HCT116 (cell line): ENCODE results near the gene NPLOC4. TPM values are rescaled to one million over a fixed set of nuclear protein-coding genes. Genes with fewer than 3 reads are reported as not detected.

Source experiments
- ATAC-seq: fragments of 200-7000 bp; cut with Tn5 transposase; 2 replicates; pipeline ENCODE4 v1.9.1; 2020; ENCODE audit warnings: mild to moderate bottlenecking, moderate library complexity
- BruUV-seq: library from RNA; stranded (reverse); fragments of 400-500 nt; replicated peaks from 2 replicates; lab custom pipeline; 2021; lab: Mats Ljungman, UMichigan
- CTCF ChIA-PET: fragments of 300-600 bp; sonication (Branson Sonifier 250); formaldehyde crosslinking; loops from one replicate; lab custom pipeline; 2021; ENCODE audit warnings: antibody characterized with exemption; lab: Charles Lee
- POLR2A ChIA-PET: fragments of 300-600, 350-600 bp; sonication (Branson Sonifier 250); formaldehyde crosslinking; loops from one replicate; lab custom pipeline; 2021; ENCODE audit warnings: antibody characterized with exemption; lab: Charles Lee
- RAD21 ChIA-PET, 2 experiments: fragments of 300-600 bp; sonication (Branson Sonifier 250); formaldehyde crosslinking; loops; one replicate each; lab custom pipeline; 2023; ENCODE audit warnings: low total read pairs in 2 of 2; ENCODE audit not compliant: uncharacterized antibody in 2 of 2, unreplicated experiment in 2 of 2, low non-redundant PET in 1 of 2; lab: Charles Lee
- DNase-seq: peaks from one replicate; pipeline ENCODE4 v3.0.0-alpha.2; 2010; ENCODE audit warnings: low read depth, low spot score
- H2AFZ ChIP-seq: fragments of 200-600 bp; shearing (Covaris generic), sonication (generic); 2 replicates; pipeline ENCODE4 v1.6.1; 2017; ENCODE audit warnings: low read depth, mixed run types, mixed read lengths, antibody characterized with exemption, low read length; ENCODE audit not compliant: poor library complexity, severe bottlenecking
- H3K27ac ChIP-seq: 2 replicates; pipeline ENCODE4 v1.5.1; 2012; ENCODE audit warnings: low read depth, low read length
- H3K27me3 ChIP-seq: fragments of 200-600 bp; sonication (generic); 2 replicates; pipeline ENCODE4 v1.6.1; 2016; ENCODE audit warnings: mixed run types, low read length, mixed read lengths; ENCODE audit not compliant: insufficient read depth
- H3K36me3 ChIP-seq, 2 experiments: fragments of 200-500 bp in 1 of 2; fragments of 200-600 bp in 1 of 2; sonication (Bioruptor generic) in 1 of 2; sonication (generic) in 1 of 2; 2 replicates each; pipeline versions ENCODE4 v1.5.1 to v1.6.1; 2014 to 2016; ENCODE audit warnings: low read length in 2 of 2, inconsistent platforms in 1 of 2, mixed read lengths in 1 of 2, mixed run types in 1 of 2; ENCODE audit not compliant: insufficient read depth in 2 of 2, control insufficient read depth in 1 of 2
- H3K4me1 ChIP-seq, 2 experiments: fragments of 200-600 bp in 1 of 2; sonication (generic) in 1 of 2; 2 replicates each; pipeline versions ENCODE4 v1.5.1 to v1.6.1; 2012 to 2017; ENCODE audit warnings: low read length in 2 of 2, inconsistent platforms in 1 of 2, mild to moderate bottlenecking in 1 of 2, mixed read lengths in 1 of 2, mixed run types in 1 of 2, moderate library complexity in 1 of 2; ENCODE audit not compliant: insufficient read depth in 2 of 2, control insufficient read depth in 1 of 2
- H3K4me2 ChIP-seq: fragments of 200-600 bp; sonication (generic); 2 replicates; pipeline ENCODE4 v1.6.1; 2017; ENCODE audit warnings: mixed run types, low read length, mixed read lengths
- H3K4me3 ChIP-seq, 2 experiments: fragments of 200-600 bp in 1 of 2; sonication (generic) in 1 of 2; replicated peaks in 1 of 2; 2 replicates each; pipeline ENCODE4 v1.5.1; 2011 to 2016; ENCODE audit warnings: low read length in 2 of 2, control low read depth in 1 of 2, low read depth in 1 of 2, mild to moderate bottlenecking in 1 of 2, mixed read lengths in 1 of 2, mixed run types in 1 of 2
- H3K79me2 ChIP-seq: fragments of 200-600 bp; sonication (generic); 2 replicates; pipeline ENCODE4 v1.6.1; 2017; ENCODE audit warnings: mild to moderate bottlenecking, mixed run types, low read length, moderate library complexity, mixed read lengths; ENCODE audit not compliant: insufficient read depth
- H3K9ac ChIP-seq: fragments of 200-600 bp; sonication (generic); 2 replicates; pipeline ENCODE4 v1.6.1; 2016; ENCODE audit warnings: low read length, mixed read lengths
- H3K9me2 ChIP-seq: fragments of 200-600 bp; sonication (generic), shearing (Covaris generic); 2 replicates; pipeline ENCODE4 v1.6.1; 2017; ENCODE audit warnings: mixed run types, mild to moderate bottlenecking, moderate library complexity; ENCODE audit not compliant: insufficient read depth
- H3K9me3 ChIP-seq, 2 experiments: fragments of 200-500 bp in 1 of 2; fragments of 200-600 bp in 1 of 2; sonication (Bioruptor generic) in 1 of 2; sonication (generic) in 1 of 2; 2 replicates each; pipeline ENCODE4 v1.6.1; 2014 to 2017; ENCODE audit warnings: low read length in 2 of 2, mixed read lengths in 2 of 2, inconsistent platforms in 1 of 2, low read depth in 1 of 2, mild to moderate bottlenecking in 1 of 2, mixed run types in 1 of 2, moderate library complexity in 1 of 2; ENCODE audit not compliant: control insufficient read depth in 1 of 2, insufficient read depth in 1 of 2
- H4K20me1 ChIP-seq: fragments of 200-600 bp; sonication (generic), shearing (Covaris generic); 2 replicates; pipeline ENCODE4 v1.6.1; 2017; ENCODE audit warnings: mixed run types, mild to moderate bottlenecking, moderate library complexity; ENCODE audit not compliant: insufficient read depth
- CTCF ChIP-seq, 3 experiments: fragments of 200-600 bp in 1 of 3; sonication (generic) in 1 of 3; IDR thresholded peaks in 2 of 3; conservative IDR thresholded peaks in 1 of 3; 2 replicates each; pipeline ENCODE4 v1.5.1; 2012 to 2017; ENCODE audit warnings: low read depth in 2 of 3, low read length in 2 of 3, antibody characterized with exemption in 1 of 3, borderline replicate concordance in 1 of 3, control low read depth in 1 of 3, mild to moderate bottlenecking in 1 of 3, mixed read lengths in 1 of 3, mixed run types in 1 of 3, moderate library complexity in 1 of 3; ENCODE audit not compliant: insufficient read depth in 1 of 3
- JUND ChIP-seq: IDR thresholded peaks from 2 replicates; pipeline ENCODE4 v1.6.1; 2012
- POLR2AphosphoS5 ChIP-seq: IDR thresholded peaks from 2 replicates; pipeline ENCODE4 v1.6.1; 2011; ENCODE audit warnings: mild to moderate bottlenecking, low read depth, low read length, moderate library complexity
- RAD21 ChIP-seq: IDR thresholded peaks from 2 replicates; pipeline ENCODE4 v1.6.1; 2012; ENCODE audit warnings: low read depth, mild to moderate bottlenecking
- SIN3A ChIP-seq: IDR thresholded peaks from 2 replicates; pipeline ENCODE4 v1.6.1; 2012; ENCODE audit warnings: low read depth
- SP1 ChIP-seq: IDR thresholded peaks from 2 replicates; pipeline ENCODE4 v1.6.1; 2012; ENCODE audit warnings: low read depth
- TCF7L2 ChIP-seq: IDR thresholded peaks from 2 replicates; pipeline ENCODE4 v1.7.0; 2011; ENCODE audit warnings: borderline replicate concordance, inconsistent platforms; ENCODE audit not compliant: insufficient read depth, insufficient read length; ENCODE audit errors: extremely low read depth
- ZFX ChIP-seq: fragments of 450-650 bp; IDR thresholded peaks from 2 replicates; pipeline ENCODE4 v1.6.1; 2017
- intact Hi-C: fragments of 100-400 bp; cut with micrococcal nuclease; formaldehyde crosslinking; loops from 2 replicates; pipeline ENCODE4 v1.10.0; 2022
- total RNA-seq: library from RNA; stranded (reverse); gene quantifications from one replicate; pipeline ENCODE4 v1.2.1, GENCODE V29; 2021; ENCODE audit not compliant: unreplicated experiment

Gene NPLOC4
- total RNA-seq, 1 experiment from 2014 or later: 137 TPM

- no peak overlapping the region for H2AFZ ChIP-seq
- peak overlapping the region; percentile 34 for H3K4me2 ChIP-seq
- BruUV-seq: no TSS peak
- TF ChIP-seq CTCF (IDR thresholded peaks at IDR 0.05 in 2 of 3, conservative IDR thresholded peaks at IDR 0.05 in 1 of 3; ENCODE audit: borderline replicate concordance in 1 of 3, insufficient read depth in 1 of 3, low read depth in 2 of 3, low read length in 2 of 3) (no peak), JUND (no peak), RAD21 (no peak), SP1 (no peak), SIN3A (no peak), TCF7L2 (no peak), ZFX (no peak), POLR2AphosphoS5 (no peak)
- TF ChIP-seq, all 23 proteins: peak for 0
- Histone ChIP-seq H4K20me1 (no peaks in the 10 kb centered on the region), H3K79me2 (peaks cover 2% of the 10 kb centered on the region; the same call in 1 of the 2 replicates), H3K27ac (peak overlapping the region; percentile 20; the same call in 1 of the 2 replicates), H3K4me1 (peaks cover 11 to 38% of the 10 kb centered on the region in 2 experiments), H3K9me2 (no peaks in the 10 kb centered on the region), H3K27me3 (no peaks in the 10 kb centered on the region), H3K4me3 (no peak overlapping the region), H3K36me3 (peaks cover 28 to 35% of the 10 kb centered on the region in 2 experiments), H3K9ac (no peak overlapping the region), H3K9me3 (no peaks in the 10 kb centered on the region)
- intact Hi-C loops: loop anchor here (10.0 kb wide), 1 partner anchor 138 kb away; no protein-coding TSS in a partner anchor
- DNase-seq: no peak
- no peak for ATAC-seq
- RAD21 ChIA-PET: no interaction called here
- CTCF ChIA-PET: no interaction called here
- POLR2A ChIA-PET: no interaction called here
Observed at GRCh38 chr17:81556863-81557262, 80.0 kb downstream of the NPLOC4 start.
